Forelimb muscle (tissue), 1 donor: ENCODE measurements around the gene TATDN3. TPM values are rescaled to one million over a fixed set of nuclear protein-coding genes. Genes with fewer than 3 reads are reported as not detected.
"Not testable (repeated sequence)": the region's sequence is repeated elsewhere in the genome, so short reads cannot be mapped to it uniquely, and the experiment has no call there.

Experiments
- DNase-seq: peaks from one replicate; pipeline ENCODE4 v3.0.0-alpha.2; 2013; ENCODE audit warnings: low read depth
- polyA plus RNA-seq: library from polyadenylated mRNA; unstranded; fragments of 120-200 nt; gene quantifications from one replicate; pipeline ENCODE4 v1.2.1, GENCODE V29; 2013; ENCODE audit not compliant: insufficient read length

TATDN3 gene
- polyA plus RNA-seq, 1 donor, result 9.8 TPM

DNA sequence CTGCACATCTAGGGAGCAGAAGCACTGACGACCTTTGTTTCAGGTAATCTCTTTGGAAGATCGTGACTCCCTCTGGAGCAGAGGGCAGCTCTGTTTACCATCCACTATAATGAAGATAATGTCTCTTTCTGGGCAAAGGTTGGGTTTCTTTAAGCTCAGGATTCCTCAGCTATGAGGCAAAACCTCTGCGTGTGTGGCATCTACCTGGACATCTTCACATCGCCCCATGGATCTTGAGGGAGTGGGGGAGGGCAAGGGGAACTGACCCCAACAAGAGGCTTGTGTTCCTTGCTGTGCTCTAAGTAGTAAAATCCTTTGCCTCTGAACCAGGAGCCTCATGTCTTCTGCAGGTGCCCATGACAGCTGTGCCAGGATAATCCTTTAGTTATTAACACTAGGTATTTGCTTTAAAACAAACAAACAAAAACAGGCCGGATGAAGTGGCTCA, 36.2 kb downstream of the TATDN3 start:
- DNase-seq, result no peak

DNA sequence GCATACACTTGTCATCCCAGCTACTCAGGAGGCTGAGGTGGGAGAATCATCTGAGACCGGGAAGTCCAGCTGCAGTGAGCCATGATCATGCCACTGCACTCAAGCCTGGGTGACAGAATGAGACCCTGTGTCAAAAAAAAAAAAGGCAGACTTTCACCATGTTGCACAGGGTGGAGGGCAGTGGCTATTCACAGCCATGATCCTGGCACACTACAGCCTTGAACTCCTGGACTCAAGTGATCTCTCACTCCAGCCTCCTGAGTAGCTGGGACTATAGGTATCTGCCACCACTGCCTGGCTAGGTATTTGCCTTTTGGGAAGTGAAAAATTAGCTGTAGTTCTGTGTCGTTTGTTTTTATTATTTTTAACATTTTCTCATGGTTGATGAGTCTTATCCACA, 36.7 kb downstream of the TATDN3 start:
- DNase-seq, result no peak

DNA sequence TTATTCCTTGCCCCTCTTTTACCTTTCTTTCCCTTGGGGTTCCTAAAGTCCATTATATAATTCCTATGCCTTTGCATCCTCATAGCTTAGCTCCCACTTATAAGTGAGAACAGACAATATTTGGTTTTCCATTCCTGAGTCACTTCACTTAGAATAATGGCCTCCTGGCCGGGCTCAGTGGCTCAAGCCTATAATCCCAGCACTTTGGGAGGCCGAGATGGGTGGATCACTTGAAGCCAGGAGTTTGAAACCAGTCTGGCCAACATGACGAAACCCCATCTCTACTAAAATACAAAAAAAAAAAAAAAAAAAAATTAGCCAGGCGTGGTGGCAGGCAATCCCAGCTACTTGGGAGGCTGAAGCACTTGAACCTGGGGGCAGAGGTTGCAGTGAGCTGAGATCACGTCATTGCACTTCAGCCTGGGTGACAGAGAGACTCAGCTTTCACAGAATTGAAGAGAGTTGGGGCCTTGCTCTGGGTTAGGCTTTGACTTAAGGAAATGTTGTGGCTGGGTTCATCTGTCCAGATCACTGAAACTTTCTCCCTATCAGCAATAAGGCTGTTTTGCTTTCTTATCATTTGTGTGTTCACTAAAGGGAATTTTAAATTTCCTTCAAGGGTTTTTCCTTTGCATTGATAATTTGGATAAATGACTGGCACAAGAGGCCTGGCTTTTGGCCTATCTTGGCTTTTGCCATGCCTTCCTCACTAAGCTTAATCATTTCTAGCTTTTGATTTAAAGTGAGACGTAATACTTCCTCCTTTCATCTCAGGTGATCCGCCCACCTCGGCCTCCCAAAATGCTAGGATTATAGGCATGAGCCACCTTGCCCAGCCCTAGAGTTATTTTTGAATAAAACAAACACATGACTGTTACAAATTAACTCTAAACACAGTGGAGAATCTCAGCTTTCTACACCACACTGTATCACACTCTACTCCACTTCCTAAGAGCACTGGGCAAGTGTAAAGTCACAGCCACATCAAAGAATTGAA, 41.8 kb downstream of the TATDN3 start:
- not testable (repeated sequence) for DNase-seq

DNA sequence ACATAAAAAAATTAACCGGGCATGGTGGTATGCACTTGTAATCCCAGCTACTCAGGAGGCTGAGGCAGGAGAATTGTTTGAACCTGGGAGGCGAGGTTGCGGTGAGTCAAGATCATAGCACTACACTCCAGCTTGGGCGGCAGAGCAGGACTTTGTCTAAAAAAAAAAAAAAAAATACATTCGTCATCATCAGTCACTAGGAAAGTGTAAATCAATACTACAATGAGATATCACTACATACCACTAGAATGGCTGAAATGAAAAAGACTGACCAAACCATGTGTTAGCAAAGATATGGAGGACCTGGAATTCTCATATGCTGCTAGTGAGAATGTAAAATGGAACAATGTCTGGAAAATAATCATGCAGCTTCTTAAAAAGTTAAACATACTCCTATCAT, 46.5 kb downstream of the TATDN3 start:
- DNase-seq, result no peak

DNA sequence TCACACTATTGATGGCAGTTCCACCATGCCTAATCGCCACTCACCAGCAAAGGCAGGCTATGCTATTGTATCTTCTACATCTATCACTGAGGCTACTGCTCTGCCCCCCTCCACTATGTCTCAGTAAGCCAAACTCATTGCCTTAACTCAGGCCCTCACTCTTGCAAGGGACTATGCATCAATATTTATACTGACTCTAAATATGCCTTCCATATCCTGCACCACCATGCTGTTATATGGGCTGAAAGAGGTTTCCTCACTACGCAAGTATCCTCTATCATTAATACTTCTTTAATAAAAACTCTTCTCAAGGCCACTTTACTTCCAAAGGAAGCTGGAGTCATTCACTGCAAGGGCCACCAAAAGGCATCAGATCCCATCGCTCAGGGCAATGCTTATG, 52.8 kb downstream of the TATDN3 start:
- DNase-seq, result not testable (repeated sequence)

DNA sequence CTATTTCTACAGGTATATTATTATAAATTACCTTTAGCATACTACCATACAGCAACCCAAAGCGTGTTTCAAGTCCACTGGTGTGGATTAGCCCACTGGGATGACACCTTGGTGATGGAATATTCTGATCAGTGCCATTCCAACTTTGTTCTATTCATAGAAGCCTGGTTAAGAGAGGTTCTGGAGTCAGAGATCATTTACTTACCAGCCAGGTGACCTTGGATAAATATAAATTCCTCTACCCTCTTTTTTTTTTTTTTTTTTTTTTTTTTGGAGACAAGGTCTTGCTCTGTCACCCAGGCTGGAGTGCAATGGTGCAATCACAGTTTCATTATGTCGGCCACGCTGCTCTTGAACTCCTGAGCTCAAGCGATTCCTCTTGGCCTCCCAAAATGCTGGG, 55.9 kb downstream of the TATDN3 start, which contains the start of gene SPATA45:
TSS of gene SPATA45 (minus strand) at position 101 of the 400 bp plus-strand sequence. CDS start 11,500 bp downstream, outside the sequence.
- no peak for DNase-seq

DNA sequence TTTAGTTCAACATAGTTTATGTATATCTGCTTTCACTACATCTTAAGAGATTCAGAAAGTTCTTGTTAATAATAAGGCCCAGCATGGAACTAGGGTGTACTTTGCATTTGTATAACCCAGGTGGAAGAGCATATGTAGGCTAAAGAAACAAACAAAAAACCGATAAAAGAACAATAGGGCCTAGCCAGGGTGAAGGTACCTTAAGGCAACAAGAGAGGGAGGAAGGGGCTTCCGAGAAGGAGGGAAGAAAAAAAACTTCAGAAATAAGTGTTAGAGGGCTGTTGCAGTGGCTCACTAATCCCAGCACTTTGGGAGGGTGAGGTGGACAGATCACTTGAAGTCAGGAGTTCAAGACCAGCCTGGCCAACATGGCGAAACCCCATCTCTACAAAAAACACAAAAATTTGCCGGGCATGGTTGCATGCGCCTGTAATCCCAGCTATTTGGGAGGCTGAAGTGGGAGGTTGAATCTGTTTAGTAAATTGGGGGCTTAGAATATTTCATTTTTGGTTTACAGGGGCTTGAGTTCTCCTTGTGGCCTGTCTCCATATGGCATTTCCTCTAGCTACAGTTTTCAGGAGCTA, 60.5 kb downstream of the TATDN3 start:
- no peak for DNase-seq

DNA sequence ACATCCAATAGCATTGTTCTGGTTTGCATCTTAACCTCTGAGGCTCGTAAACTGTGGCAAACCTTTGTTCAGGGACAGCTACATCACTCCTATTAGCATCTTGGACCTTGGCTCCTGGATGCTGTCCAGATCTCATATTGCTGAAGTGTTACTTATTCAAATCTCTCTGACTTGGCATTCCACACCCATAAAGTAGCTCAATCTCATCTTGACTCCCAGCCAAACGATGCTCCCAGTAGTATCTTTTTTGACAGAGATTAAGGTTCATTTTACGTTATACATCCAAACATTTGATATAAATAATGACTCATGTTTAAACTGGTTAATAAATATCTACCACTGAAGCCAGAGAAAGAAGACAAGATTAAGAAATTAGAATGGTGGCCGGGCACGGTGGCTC, 62.0 kb downstream of the TATDN3 start:
- no peak for DNase-seq

DNA sequence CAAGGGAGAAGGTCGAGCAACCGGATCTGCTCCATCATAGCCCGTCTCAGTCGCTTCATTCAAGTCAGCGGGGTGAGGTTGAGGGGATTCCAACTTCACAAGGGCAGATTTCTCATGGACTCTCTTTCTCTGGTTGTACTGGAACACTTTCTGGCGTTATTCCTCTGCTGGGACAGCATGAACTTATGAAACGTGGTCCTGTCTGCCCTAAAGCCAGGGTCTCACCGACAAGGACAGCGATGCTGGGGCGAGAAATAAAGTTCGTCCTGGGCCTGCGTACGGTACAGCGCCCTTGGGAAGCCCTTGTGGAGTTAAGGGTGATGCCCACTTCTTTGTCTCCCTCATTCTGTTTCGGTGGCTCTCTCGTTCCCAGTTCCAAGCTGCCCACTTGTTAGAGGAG, 65.1 kb downstream of the TATDN3 start:
- DNase-seq, result no peak

DNA sequence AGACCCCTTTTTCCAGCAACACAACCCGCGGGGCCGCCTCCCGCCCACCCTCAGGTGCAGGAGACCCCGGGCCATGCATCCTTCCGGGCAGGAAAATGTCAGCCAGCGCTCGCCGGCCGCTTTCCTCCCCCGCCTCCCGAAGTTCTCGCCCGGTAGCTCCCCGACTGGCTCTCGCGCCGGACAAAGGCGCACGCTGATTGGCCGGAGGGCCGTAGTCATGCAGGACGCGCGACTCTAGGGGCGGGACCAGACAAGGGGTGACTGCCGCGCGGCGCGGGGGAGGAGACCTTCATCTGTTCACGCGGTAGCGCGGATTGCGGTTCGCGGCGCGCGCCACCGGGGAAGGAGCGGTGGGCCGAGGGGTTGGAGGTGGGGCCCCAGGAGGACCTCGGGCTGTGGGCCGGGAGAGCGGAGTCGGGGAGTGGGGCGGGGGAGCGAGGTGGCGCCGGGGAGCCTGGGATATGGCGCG, 66.3 kb downstream of the TATDN3 start, which contains the start of gene FLVCR1:
TSS of gene FLVCR1 (plus strand) at position 284 of the 469 bp plus-strand sequence. CDS start at position 462, 178 bp downstream.
- DNase-seq, result peak; percentile 89

DNA sequence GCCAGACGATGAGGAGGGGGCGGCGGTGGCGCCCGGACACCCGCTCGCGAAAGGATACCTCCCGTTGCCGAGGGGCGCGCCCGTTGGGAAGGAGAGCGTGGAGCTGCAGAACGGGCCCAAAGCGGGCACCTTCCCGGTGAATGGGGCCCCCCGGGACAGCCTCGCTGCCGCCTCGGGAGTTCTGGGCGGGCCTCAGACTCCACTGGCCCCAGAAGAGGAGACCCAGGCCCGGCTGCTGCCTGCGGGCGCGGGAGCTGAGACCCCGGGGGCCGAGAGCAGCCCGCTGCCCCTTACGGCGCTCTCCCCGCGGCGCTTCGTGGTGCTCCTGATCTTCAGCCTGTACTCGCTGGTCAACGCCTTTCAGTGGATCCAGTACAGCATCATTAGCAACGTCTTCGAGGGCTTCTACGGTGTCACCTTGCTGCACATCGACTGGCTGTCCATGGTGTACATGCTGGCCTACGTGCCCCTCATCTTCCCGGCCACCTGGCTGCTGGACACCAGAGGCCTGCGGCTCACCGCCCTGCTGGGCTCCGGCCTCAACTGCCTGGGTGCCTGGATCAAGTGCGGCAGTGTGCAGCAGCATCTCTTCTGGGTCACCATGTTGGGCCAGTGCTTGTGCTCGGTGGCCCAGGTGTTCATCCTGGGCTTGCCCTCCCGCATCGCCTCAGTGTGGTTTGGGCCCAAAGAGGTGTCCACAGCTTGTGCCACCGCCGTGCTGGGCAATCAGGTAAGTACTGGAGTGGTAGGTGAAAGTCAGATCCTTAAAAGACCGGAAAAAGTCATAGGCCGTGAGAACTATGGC, 67.0 kb downstream of the TATDN3 start:
- no peak for DNase-seq

DNA sequence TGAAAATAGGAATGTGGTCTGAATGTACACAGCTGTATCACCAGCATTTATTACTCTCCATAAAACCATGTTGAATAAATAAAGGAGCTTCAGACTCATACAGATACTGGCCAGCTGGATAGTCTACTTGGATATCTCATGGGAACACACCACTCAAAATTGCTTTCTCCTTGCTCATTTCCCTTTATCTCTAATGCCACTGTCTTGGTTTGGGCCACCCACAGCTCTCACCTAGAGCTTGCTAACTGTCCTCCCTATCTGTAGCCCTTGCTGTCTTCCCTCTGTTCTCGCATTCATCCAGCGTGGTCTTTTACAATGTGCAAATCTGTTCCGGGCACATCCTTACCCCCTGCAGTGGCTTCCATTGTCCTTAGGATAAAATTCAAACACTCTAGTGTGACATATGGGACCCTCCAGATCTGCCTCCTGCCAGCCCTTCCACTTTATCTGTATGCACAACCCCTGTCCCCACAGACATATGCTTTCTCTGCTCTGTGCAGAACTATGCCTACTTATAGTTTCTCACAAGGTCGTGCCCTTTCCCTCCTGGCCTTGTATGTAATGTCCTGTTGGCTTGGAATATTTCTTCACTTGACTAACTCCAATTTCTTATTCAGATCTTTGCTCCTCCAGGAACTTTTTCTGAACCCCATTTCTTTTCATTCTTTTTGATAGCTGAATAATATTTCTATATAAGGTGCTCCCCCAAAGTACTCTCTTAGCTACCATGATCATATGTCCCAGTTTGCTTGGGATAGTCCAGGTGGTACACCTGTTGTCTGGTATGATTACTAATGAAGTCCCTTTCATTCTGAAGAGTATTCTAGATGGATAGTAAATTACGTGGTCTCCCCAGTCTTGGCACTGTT, 69.3 kb downstream of the TATDN3 start:
- no peak for DNase-seq

DNA sequence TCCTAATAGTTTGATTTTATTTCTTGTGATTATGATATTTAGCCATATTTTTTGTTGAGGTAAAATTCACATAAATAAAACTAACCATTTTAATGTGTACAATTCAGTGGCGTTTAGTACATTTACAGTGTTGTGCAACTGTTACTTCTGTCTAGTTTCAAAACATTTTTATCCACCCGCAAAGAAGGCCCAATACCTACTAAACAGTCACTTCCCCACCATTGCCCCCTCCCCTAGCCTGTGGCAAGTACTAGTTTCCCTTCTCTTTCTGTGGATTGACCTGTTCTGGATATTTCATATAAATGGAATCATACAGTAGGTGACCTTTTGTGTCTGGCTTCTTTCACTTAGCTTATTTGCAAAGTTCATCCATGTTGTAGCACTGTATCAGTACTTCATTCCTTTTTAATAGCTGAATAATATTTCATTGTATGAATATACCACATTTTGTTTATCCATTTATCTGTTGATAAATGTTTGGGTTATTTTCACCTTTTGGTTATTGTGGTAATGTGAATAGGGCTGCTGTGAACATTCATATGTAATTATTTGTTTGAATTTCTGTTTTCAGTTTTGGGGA, 70.5 kb downstream of the TATDN3 start:
- DNase-seq, result no peak

DNA sequence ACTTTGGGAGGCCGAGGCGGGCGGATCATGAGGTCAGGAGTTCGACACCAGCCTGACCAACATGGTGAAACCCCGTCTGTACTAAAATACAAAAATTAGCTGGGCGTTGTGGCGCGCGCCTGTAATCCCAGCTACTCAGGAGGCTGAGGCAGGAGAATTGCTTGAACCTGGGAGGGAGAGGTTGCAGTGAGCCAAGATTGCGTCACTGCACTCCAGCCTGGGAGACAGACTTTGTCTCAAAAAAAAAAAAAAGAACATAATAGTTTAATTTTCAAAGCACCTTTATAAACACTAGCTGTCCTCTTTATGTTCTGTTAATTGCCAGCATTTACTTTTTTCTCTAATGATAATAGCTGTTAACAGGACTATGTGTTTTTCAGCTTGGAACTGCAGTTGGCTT, 71.7 kb downstream of the TATDN3 start:
- DNase-seq, result not testable (repeated sequence)

DNA sequence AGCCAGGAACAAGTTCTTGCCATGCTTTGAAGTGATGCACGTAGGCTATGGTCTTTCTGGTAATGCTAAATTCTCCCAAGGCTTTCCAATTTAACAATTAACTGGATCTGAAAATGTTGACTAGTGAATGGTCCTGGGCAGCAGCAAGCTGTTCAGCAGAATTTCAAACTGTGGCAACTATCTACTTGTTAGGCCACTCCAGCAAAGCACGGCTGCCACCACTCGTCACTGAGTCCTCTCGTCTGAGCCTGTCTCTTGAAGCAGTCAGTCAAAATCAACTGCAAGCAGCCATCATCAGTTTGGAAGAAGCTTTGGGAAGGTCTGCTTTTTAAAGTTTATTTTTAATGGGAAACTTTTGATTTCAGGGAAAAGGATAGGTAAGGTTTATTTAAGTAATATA, 72.5 kb downstream of the TATDN3 start:
- no peak for DNase-seq

Other genes starting within 250 kb of the TATDN3 start
- 83.1 TPM for gene ATF3, start 183.1 kb upstream of the TATDN3 start, polyA plus RNA-seq
- 1.3 TPM for gene BATF3, start 92.1 kb upstream of the TATDN3 start, polyA plus RNA-seq
- gene NSL1, start 117 bp upstream of the TATDN3 start, polyA plus RNA-seq, result 31.4 TPM
- gene SPATA45, start 55.8 kb downstream of the TATDN3 start, polyA plus RNA-seq, result not detected
- 7.5 TPM for gene FLVCR1, start 66.4 kb downstream of the TATDN3 start, polyA plus RNA-seq
- 41.0 TPM for gene VASH2, start 158.6 kb downstream of the TATDN3 start, polyA plus RNA-seq
- 28.2 TPM for gene ANGEL2, start 224.0 kb downstream of the TATDN3 start, polyA plus RNA-seq